Measurements from ENCODE around the gene LYRM4.

DNA sequence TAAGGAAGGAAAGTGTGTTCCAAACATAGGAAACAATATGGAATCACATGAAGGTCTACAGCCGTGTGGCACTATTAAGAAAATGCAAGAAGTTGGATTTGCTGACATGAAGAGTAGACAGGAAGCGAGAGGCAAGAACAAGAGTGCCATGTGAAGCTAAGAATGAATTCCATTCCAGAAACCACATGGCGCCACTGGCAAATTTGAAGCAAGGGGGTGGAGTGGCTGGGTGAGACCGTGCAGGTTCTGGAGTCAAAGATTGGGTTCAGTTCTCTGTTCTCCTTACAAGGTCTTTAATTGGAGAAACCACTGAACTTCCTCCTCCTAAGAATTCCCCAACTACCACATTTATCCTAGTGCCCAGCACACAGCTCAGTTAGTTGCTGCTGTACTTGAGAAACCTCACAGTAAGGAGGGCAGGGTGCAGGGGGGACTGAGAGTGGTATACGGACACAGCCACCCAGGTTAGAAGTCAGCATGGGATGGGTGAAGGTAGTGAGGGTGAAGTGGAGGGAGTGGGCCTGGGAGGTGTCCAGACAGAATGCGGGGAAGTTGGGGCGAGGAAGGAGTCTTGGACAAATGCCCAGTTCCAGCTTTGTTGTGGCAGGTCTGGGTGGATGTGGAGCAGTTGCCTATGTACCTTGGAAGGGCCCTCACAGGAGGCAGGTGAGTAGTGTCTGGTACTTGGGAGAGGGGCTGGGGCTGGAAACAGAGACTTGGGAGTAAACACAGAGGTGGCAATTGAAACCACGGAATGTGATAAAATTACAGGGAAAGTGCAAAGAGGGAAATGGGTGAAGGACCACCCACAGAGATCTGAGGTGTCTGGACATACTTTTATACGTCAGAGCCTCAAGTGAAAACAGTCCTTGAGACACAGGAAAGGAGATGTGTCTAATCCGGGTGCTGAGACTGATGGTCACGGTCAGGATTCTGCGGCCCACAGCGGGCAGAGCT, 14.3 kb downstream of the LYRM4 start:
- TF ChIP-seq EP300 (IDR thresholded peaks at IDR 0.05; ENCODE audit: low read length) (no peak), SIN3A (IDR thresholded peaks at IDR 0.05; ENCODE audit: borderline replicate concordance in 2 of 2, control insufficient read depth in 1 of 2, low read depth in 2 of 2, low read length in 2 of 2) (no peak), SETDB1 (IDR thresholded peaks at IDR 0.05; ENCODE audit: low read length) (no peak), JUND (IDR thresholded peaks at IDR 0.05; ENCODE audit: borderline replicate concordance, low read depth, low read length) (no peak), JUND (tag; IDR thresholded peaks at IDR 0.05; ENCODE audit: borderline replicate concordance, low read depth, low read length) (no peak), CBX2 (IDR thresholded peaks at IDR 0.05; ENCODE audit: insufficient read depth, low read length, poor library complexity, severe bottlenecking) (no peak)
- TF ChIP-seq, protein P1, sequence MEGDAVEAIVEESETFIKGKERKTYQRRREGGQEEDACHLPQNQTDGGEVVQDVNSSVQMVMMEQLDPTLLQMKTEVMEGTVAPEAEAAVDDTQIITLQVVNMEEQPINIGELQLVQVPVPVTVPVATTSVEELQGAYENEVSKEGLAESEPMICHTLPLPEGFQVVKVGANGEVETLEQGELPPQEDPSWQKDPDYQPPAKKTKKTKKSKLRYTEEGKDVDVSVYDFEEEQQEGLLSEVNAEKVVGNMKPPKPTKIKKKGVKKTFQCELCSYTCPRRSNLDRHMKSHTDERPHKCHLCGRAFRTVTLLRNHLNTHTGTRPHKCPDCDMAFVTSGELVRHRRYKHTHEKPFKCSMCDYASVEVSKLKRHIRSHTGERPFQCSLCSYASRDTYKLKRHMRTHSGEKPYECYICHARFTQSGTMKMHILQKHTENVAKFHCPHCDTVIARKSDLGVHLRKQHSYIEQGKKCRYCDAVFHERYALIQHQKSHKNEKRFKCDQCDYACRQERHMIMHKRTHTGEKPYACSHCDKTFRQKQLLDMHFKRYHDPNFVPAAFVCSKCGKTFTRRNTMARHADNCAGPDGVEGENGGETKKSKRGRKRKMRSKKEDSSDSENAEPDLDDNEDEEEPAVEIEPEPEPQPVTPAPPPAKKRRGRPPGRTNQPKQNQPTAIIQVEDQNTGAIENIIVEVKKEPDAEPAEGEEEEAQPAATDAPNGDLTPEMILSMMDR (IDR thresholded peaks at IDR 0.05 in 2 of 3, conservative IDR thresholded peaks at IDR 0.05 in 1 of 3; ENCODE audit: insufficient read depth in 2 of 3, low read depth in 1 of 3, low read length in 3 of 3) = no peak

All from K562 (cell line).